NCI-H146 (cell line): ENCODE data around the gene NKX2-3.

ENCODE experiments used
- DNase-seq: peaks from one replicate; lab custom pipeline; 2025; lab: John Stamatoyannopoulos, UW

The NKX2-3 gene

GRCh38 chr10:99532687-99533495, at the start of gene NKX2-3:
Gene NKX2-3 (plus strand): TSS chr10:99532942. CDS start chr10:99533132, 190 bp downstream.
- no peak for DNase-seq

- no peak for DNase-seq
These were observed 47.8 kb upstream of the NKX2-3 start for GRCh38 chr10:99484626-99485581.

GRCh38 chr10:99487125-99487807, 45.5 kb upstream of the NKX2-3 start:
- DNase-seq, result no peak

- no peak for DNase-seq
These were observed 43.5 kb upstream of the NKX2-3 start for GRCh38 chr10:99489271-99489670.

GRCh38 chr10:99497343-99498025, 35.3 kb upstream of the NKX2-3 start:
- no peak for DNase-seq

- DNase-seq, result no peak
These were observed 26.3 kb upstream of the NKX2-3 start for GRCh38 chr10:99506416-99506815.

GRCh38 chr10:99507265-99507664, 25.5 kb upstream of the NKX2-3 start:
- DNase-seq, result no peak

- DNase-seq, result no peak
These were observed 19.7 kb upstream of the NKX2-3 start for GRCh38 chr10:99513061-99513460.

GRCh38 chr10:99519690-99520039, 13.1 kb upstream of the NKX2-3 start:
- DNase-seq, result no peak

GRCh38 chr10:99520040-99520846, 12.5 kb upstream of the NKX2-3 start:
- no peak for DNase-seq

GRCh38 chr10:99520847-99521764, 11.6 kb upstream of the NKX2-3 start:
- DNase-seq, result no peak

- DNase-seq, result no peak
These were observed 10.8 kb upstream of the NKX2-3 start for GRCh38 chr10:99521765-99522469.

GRCh38 chr10:99522470-99523250, 10.1 kb upstream of the NKX2-3 start:
- no peak for DNase-seq

GRCh38 chr10:99523251-99523773, 9.4 kb upstream of the NKX2-3 start:
- no peak for DNase-seq

- DNase-seq, result no peak
These were observed 8.6 kb upstream of the NKX2-3 start for GRCh38 chr10:99524050-99524666.

- no peak for DNase-seq
These were observed 7.9 kb upstream of the NKX2-3 start for GRCh38 chr10:99524736-99525380.

- DNase-seq, result no peak
These were observed 6.8 kb upstream of the NKX2-3 start for GRCh38 chr10:99525897-99526296.
